Right renal cortex interstitium (tissue), 3 donors: ENCODE results near the gene PAXX. TPM values are rescaled to one million over a fixed set of nuclear protein-coding genes. Genes with fewer than 3 reads are reported as not detected.

Experiments used
- DNase-seq, 3 donors: peaks; one replicate each; pipeline ENCODE4 v3.0.0-alpha.2; 2013; ENCODE audit warnings: low read depth in 3 of 3, low spot score in 2 of 3
- polyA plus RNA-seq, 3 donors: library from polyadenylated mRNA; unstranded; fragments of 120-200 nt; gene quantifications; one replicate each; pipeline ENCODE4 v1.2.1, GENCODE V29; 2013; ENCODE audit not compliant: insufficient read length in 3 of 3

PAXX gene
- polyA plus RNA-seq, 3 donors = 22.3 to 27.0 (median 24.4) TPM

GRCh38 chr9:136964833-136965422 lies 27.3 kb upstream of the PAXX start:
- DNase-seq = no peak

GRCh38 chr9:136965771-136966484 lies 26.3 kb upstream of the PAXX start:
- DNase-seq = no peak

- DNase-seq = no peak
Observed at GRCh38 chr9:136968333-136969127, 23.7 kb upstream of the PAXX start.

- no peak for DNase-seq
Observed at GRCh38 chr9:136969150-136969549, 23.1 kb upstream of the PAXX start.

GRCh38 chr9:136969774-136970173 lies 22.4 kb upstream of the PAXX start:
- DNase-seq = no peak

GRCh38 chr9:136970361-136970760 lies 21.9 kb upstream of the PAXX start:
- DNase-seq = no peak

- DNase-seq = no peak
Observed at GRCh38 chr9:136971746-136972145, 20.5 kb upstream of the PAXX start.

GRCh38 chr9:136972335-136972734 lies 19.9 kb upstream of the PAXX start:
- DNase-seq = no peak

GRCh38 chr9:136972743-136973142 lies 19.5 kb upstream of the PAXX start:
- DNase-seq = no peak

- DNase-seq = no peak
Observed at GRCh38 chr9:136973618-136974617, 18.3 kb upstream of the PAXX start.

- no peak for DNase-seq
Observed at GRCh38 chr9:136974817-136975535, 17.2 kb upstream of the PAXX start.

- no peak for DNase-seq
Observed at GRCh38 chr9:136975644-136976043, 16.6 kb upstream of the PAXX start.

GRCh38 chr9:136977223-136977622 lies 15.0 kb upstream of the PAXX start, which contains the start of gene PTGDS:
TSS of gene PTGDS (plus strand) at chr9:136977504. CDS start at chr9:136977579, 75 bp downstream.
- no peak for DNase-seq

- DNase-seq = no peak
Observed at GRCh38 chr9:136977649-136978072, 14.6 kb upstream of the PAXX start.

- no peak for DNase-seq
Observed at GRCh38 chr9:136978073-136978864, 14.0 kb upstream of the PAXX start.

- no peak for DNase-seq
Observed at GRCh38 chr9:136978865-136979544, 13.2 kb upstream of the PAXX start.

- DNase-seq = no peak
Observed at GRCh38 chr9:136979769-136980587, 12.2 kb upstream of the PAXX start.
